MM.1S (cell line): ENCODE measurements around the gene VSIG10L.

ENCODE experiments used
- CTCF ChIP-seq: fragments of 300-600 bp; sonication (generic); IDR thresholded peaks from 2 replicates; pipeline ENCODE4 v1.5.1; 2016; ENCODE audit warnings: antibody characterized with exemption, low read length, mixed read lengths
- EZH2 ChIP-seq: fragments of 300-600 bp; sonication (generic); optimal IDR thresholded peaks from 2 replicates; pipeline ENCODE3; 2017; ENCODE audit warnings: low read depth, mild to moderate bottlenecking, antibody characterized with exemption, low read length, mixed read lengths
- EZH2phosphoT487 ChIP-seq: fragments of 300-600 bp; sonication (generic); IDR thresholded peaks from 2 replicates; pipeline ENCODE4 v1.6.1; 2018; ENCODE audit warnings: antibody characterized with exemption, low read length

GRCh38 chr19:51297406-51297805 lies 44.5 kb downstream of the VSIG10L start:
- TF ChIP-seq CTCF (no peak), EZH2phosphoT487 (no peak), EZH2 (no peak)
